Stomach (tissue), 4 donors: ENCODE data around the gene RAI1.

ENCODE experiments used
- CTCF ChIP-seq, 7 experiments: fragments of 450-650 bp in 4 of 7; fragments of 200-600 bp in 3 of 7; sonication (generic) in 3 of 7; IDR thresholded peaks; one replicate each; pipeline ENCODE4 v1.5.1; 2016 to 2019; ENCODE audit warnings: antibody characterized with exemption in 7 of 7, control low read depth in 2 of 7, mild to moderate bottlenecking in 1 of 7
- EP300 ChIP-seq: sonication (generic); formaldehyde crosslinking; IDR thresholded peaks from one replicate; pipeline ENCODE4 v1.6.1; 2017; ENCODE audit warnings: antibody characterized with exemption
- POLR2A ChIP-seq, 4 donors: fragments of 450-650 bp; IDR thresholded peaks; one replicate each; pipeline ENCODE4 v1.6.1; 2016; ENCODE audit warnings: antibody characterized with exemption in 4 of 4, control low read depth in 2 of 4, mild to moderate bottlenecking in 1 of 4, moderate library complexity in 1 of 4
- POLR2AphosphoS5 ChIP-seq, 3 donors: sonication (generic); formaldehyde crosslinking; IDR thresholded peaks; one replicate each; pipeline ENCODE4 v1.6.1; 2016; ENCODE audit warnings: antibody characterized with exemption in 3 of 3

- TF ChIP-seq POLR2AphosphoS5 (IDR thresholded peaks at IDR 0.05) (peak in 1 of 3 donors; percentile 10), CTCF (IDR thresholded peaks at IDR 0.05) (no peak), POLR2A (IDR thresholded peaks at IDR 0.05) (no peak), EP300 (peak; percentile 51)
These were observed 142.3 kb downstream of the RAI1 start for GRCh38 chr17:17823433-17824118.
